ENCODE measurements around the gene CYTH3.
"Not testable (repeated sequence)": the region's sequence is repeated elsewhere in the genome, so short reads cannot be mapped to it uniquely, and the experiment has no call there.

Gene CYTH3

DNA sequence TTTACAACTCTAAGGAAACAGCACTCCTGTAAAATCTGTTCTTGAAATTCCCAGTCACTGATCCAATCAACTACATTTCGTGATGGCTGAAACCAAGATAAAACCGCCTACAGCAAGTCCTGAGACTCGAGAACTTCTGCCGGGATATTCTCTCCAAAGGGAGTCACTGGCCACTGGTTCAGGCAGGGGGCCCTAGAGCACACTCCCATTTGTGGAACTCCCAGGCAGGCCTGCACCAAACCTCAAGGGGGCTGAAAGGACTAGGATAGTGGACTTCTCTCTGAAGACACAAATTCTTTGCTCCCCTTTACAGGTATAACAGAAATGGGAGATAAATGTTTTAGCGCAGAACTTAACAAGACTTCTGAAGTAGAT lies 16.3 kb downstream of the CYTH3 start:
- DNase-seq = no peak

DNA sequence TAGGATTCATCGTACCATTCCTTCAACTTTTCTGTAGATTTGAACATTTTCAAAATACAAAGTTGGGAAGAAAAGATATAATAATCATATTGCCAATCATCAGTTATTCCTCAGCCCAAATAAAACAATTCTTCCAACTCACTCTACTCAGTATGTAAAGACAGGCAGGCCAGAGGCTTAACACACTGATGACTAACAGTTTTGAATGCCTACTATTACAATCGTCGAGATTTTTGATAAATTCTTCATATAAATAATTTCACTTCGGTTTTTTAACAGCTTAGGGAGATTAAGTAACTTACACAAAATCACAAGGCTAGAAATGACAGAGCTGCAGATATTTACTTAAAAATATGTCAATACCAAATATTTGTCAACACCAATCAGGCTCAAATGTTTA lies 17.6 kb downstream of the CYTH3 start:
- DNase-seq = no peak

DNA sequence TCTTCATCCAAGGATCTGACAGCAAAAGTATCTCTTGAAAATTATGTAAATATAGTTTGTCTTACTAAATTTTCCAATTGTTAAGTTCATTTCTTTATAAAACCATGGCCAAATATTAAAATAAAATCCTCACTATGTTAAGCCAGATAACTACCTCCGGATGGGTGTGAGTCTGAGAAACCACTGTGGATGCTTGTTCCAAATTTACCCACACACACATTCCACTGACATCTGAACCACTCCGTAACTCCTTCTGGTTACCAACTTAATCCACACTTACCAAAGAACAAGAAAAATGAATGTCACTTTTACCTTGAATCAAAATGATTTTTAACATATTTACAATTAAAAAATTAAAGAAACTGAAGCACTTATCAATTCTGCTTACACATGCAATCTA lies 19.7 kb downstream of the CYTH3 start:
- no peak for DNase-seq

DNA sequence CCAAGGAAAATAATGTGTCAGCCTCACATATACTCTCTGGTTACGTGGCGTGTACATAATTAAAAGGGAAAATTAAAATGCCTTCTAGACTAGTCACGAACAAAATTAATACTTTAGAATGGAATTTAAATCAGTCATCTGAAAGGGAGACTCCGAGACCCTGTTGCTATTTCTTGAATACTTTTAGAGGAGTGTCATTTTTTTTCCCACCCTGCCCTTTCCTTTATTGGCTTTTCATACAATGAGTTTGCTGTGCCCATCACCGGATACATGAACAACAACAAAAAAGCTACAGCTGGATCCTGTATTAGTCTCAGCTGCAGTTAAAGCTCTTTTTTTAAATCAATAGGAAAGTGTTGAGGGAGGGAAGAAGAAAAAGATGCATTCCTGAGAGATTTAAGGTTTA lies 20.1 kb downstream of the CYTH3 start:
- DNase-seq = no peak

DNA sequence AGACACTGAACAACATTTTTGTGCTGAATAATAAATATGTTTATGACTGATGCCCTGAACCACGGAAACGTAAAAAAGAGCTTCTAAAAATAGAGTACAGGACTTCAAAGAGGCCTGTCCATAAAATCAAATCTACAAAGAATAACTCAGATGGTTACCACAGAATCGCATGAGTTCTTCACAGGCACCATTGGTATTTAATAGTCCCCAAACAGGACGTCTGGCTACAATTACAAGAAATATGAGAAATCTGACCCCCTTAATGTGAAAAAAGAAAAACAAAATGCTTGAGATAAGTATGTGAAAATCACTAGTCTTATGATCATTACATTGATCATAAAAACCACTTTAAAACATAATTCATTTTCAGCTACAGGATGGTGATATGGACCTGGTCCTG lies 20.8 kb downstream of the CYTH3 start:
- no peak for DNase-seq

DNA sequence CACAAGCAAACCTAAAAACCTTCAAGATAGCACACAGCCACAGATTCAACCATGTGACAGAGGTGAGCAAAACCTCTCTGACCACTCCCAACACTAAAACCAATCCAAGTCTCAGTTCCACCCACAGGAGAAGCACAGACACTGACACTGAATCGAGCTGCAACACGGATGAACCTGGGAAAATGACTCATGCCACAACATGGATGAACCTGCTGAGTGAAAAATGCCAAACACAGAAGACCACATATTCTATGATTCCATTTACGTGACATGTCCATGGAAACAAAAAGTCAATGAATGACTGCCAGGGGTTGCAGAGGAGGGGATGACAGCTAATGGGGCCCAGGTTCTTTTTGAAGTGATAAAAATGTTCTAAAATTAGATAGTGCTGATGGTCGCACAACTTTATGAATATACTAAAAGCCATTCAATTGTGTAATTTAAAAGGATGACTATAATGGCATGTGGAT lies 22.0 kb downstream of the CYTH3 start:
- DNase-seq = no peak

DNA sequence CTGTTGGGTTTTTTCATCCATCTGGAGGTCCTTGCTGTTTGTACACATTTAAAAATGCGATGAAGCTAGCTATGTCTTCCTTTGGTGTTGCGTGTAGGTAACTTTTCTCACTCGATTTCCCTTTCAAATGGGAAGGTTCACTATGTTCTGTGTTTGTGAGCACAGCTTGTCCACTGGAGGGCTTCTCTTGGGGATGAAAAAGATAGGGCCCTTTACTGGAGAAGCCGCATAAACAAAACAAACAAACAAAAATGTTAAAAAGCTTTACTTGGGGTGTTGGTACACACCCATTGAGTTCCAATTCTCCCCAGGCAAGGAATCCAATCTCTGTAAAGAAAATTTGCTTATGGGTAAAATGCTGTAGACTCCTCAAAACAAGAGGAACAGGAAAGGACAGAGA lies 23.4 kb downstream of the CYTH3 start:
- no peak for DNase-seq

DNA sequence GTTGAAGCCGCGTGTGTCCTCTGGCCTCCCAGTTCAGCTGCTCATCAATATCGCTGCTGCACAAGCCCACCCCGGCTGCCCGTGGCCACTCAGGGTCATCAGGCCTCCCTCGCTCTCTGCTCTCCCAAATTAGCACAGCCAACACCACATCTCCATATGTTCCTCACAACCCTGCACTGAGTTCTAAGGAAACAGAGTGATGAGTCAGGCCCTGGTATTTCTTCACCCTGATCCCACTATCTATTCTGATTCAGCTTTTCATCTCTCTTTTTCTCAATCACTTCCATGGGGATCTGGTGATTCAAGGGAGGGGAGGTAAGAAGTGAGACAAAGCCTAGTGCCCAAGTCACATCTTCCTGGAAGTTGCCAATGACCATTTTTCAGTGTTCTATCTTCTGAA lies 23.8 kb downstream of the CYTH3 start:
- DNase-seq = no peak

DNA sequence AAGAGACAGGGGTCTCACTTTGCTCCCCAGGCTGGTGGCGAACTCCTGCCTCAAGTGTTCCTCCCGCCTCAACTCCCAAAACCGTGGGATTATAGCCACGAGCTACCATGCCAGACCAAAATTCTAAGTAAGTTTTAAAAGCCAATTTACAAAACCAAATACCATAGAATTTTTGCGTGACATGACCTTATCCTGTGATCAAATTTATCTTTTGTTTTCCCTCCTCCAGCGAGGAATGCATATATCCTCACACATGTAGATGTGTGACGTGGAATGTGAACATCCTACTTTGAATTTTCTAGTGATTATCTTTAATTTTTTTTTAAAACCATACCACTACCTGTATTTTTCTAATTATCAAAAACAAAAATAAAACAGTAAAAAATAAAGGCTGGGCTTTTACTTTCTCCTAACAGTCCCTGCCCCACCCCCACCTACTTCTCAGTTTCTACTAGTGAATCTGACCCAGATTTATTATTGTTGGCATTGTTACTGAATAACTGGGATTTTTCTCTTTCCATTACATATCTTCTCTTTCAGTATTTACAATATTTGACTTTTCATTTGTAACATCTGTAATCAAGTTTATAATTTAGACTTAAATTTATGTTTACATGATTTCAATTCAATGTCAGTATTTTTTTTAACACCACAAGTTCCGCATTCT lies 26.0 kb downstream of the CYTH3 start:
- no peak for DNase-seq

DNA sequence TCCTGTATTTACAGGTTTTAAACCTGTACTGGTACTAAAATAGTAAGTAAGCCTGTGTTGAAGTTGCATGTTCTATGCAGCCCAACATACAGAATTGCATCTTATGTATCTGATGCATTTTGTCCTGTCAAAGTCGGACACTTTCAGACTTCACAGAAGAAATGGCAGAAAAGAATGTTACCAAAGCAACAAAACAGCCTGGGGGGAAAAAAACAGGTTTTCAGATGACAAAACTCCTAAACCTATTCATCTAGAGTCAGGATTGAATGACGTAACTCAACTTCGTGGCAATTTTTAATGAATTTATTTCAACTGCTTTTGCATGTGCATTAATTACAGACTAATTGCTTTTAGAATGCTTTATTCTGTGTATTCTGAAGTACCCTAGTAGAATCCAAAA lies 28.4 kb downstream of the CYTH3 start:
- DNase-seq = no peak

DNA sequence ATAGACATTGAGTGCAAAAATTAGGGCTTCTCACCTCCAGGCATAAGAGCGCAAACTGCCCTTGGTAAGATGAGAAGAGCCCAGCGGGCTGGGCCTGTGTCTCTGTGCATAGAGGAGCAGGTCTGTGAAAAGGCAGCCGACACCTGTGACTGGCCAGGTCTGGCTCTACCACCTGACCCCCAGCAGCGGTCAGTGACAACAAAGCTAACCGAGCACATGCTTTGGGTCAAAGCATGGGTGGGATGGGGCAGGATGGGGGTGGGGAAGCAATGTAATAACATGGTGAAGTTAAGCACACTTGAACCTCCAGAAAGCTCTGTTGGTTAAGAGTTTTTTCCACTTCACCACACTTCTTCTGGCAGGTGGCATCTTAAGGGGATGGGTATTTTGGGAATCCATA lies 29.3 kb downstream of the CYTH3 start:
- DNase-seq = no peak

DNA sequence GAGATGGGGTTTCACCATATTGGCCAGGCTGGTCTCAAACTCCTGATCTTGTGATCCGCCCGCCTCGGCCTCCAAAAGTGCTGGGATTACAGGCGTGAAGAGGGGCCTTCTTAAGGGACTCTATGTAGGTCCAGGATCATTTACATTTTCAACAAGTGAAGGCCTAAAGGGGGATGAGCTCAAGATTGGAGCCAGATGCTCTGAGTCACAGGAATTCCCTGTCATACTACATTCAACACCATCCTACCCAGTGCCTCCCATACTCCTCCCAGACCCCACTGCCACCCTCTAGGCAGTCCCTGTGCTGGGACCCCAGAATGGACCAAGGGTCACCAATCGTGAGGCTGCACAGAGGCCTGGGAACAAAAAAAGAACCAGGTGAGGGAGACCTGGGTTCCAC lies 29.9 kb downstream of the CYTH3 start:
- DNase-seq = no peak

DNA sequence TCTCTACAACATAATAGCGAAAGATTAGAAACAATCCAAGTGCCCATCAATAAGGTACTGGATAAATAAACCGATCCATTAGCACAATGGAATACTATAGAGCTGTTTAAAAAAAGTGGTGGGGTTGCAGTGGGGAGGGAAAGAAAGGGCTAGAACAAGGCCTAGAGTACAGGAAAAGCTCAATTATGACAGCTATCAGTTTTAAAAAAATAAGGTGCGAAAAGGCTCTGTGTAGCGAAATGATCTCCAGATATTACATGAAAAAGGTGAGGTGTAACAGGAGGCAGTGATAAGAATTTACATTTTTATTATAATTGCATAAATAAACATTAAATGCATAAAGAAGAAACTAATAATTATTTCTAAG lies 30.8 kb downstream of the CYTH3 start:
- DNase-seq = no peak

DNA sequence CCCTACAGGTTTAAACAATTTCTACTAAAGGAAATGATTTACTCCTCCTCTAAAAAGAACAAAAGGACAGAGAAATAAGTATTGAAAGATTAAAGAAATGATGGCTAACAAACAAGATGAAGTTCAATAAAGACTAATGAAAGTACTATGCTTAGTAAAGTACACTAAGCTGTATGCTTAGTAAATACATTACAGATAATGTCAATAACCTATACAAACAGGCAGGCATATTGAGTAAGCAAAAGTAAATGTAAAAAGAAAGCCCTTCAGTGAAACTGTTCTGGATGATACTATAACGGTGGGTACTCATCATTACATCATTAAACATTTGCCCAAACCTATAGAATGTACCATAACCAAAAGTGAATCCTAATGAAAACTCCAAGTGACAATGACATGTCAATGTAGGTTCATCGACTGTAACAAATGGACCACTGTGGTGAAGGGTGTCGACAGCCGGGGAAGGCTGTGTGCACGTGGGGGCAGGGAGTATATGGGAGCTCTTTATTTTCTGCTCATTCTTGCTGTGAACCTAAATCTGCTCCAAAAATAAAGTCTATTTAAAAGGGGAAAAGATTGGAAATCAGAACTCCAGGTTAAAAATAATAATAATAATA lies 34.0 kb downstream of the CYTH3 start:
- DNase-seq = no peak

DNA sequence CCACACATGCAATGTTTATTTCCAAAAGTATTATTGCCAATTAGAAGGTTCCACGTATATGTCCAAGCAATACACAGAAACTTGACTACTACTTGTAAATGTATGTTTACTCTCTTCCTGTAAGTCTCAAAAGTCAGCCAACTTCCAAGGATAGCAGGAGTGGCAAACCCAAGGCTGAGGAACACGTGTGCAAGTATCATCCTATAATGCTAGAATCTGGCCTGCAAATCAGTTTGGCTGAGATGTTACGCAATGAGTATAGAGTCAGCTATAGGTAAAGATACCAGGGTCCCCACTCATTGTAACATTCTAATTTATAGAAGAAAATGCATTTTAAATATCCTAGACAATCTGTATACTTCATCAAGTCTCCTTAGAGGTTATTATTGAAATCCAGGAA lies 34.7 kb downstream of the CYTH3 start:
- no peak for DNase-seq

DNA sequence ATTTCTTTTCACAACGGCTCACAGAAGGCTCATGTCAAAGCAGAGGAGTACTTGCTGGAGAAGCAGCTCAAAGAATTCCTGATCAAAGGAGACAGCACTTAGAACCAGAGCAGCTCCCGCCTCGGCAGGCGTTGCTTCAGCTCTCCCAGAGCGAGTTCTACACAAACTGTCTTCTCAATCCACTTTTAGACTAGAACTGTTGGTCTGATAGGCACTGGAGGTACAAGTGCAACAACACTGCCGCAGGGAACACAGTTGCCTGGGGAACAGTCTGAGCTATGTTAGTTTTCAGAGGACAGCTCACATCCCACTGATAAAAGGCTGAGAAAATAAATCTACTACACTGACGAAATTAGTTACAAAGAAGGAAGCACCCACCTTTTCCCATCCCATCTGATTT lies 35.4 kb downstream of the CYTH3 start:
- DNase-seq = no peak

DNA sequence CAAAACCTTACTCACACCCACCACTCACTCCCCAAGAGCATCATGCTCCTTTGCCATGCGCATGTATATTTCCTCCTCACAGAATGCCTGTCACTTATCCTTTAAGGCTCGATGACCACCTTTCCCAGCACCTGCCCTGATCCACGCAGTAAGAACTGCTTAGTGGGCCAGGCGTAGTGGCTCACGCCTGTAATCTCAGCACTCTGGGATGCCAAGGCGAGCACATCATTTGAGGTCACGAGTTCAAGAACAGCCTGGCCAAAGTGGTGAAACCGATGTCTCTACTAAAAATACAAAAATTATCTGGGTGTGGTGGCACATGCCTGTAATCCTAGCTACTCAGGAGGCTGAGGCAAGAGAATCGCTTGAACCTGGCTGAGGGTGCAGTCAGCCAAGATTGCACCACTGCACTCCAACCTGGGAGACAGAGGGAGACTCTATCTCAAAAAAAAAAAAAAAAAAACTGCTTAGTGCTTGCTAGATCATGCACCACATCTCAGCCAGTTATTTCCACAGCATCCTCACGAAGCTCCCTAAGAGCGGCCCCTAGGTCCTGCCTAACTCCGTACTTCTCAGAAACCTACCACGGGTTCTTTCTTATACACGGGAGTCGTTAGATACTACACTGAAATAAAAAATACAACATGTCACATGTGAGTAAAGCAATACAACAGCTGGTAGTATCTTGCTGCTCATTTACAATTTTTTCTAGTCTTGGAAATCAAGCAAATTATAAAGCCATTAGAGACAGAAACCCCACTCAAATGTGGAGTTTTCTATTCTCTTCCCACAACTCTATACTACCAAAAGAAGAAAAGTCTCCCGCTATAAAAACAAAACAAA lies 37.2 kb downstream of the CYTH3 start:
- DNase-seq = no peak

DNA sequence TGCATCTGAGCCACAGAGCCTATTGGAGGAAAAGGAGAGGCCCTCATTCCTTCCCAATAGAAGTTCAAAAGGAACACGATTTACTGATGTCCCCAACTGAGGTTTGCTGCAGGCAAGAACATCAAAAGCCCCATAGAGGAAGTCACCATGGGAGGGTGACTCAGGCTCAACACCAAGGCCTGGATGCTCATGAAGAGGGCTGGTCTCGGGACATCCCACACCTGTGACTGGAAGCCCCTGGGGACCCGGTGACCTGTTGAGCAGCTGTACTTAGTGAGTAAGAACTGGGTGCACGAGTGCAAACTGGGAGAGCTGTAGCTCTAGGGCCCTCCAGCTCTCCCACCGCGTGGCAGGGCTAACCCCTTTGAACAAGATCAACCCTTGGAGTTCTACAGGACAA lies 38.0 kb downstream of the CYTH3 start:
- no peak for DNase-seq

DNA sequence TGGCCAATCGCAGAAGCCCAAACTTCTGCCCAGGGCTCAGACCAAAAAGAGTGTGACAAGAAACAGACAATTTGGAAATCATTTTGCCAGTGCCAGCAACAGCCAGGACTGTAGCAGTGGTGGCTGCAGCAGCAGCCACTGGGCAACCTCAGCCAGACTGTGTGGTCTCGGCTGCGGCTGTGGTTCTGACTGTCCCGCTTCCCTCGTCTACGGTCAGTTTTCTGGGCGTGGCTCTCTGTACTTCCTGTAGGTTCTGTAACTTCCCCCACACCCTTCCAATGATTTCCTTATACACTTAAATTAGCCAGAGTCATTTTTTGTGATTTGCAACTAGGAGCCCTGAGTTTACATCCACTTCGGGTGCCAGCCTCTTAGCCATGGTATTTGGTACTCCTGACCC lies 39.9 kb downstream of the CYTH3 start:
- peak; percentile 29 for DNase-seq

DNA sequence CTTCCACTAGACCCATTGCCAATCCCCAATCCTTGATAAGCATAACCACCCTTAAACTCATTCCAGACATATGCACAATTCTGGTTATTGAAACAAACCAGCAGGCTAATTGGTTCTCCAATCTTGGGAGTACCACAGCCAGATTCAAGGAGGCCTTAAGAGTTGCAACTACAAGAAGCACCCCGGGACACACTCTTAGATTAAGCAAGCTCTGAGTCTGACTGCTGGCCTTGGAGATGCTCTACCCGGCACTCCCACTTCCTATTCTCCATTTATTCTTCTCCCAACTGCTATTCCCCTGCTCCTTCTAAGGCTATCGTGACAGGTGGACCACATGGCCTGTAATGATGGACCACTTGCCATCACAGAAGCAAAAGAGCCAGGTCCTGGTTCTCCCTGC lies 40.3 kb downstream of the CYTH3 start:
- no peak for DNase-seq

DNA sequence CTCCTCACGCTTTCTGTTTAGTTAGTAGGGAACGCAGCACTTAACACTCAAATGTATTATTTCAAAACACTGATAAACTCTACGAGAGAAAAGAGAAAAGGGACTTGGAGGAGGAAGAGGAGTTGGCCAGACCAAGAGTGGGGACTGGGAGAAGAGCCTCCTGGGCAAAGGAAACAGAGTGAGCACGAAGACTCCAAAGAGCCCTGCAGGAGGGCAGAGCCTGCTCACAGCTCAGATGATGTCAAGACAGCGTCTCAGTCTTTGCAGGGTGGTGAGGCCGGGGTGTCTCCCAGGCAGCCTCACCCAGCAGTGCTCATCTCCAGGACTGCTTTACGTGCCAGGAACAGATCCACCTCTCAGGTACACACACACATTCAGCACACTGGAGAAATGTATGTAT lies 41.2 kb downstream of the CYTH3 start:
- no peak for DNase-seq

DNA sequence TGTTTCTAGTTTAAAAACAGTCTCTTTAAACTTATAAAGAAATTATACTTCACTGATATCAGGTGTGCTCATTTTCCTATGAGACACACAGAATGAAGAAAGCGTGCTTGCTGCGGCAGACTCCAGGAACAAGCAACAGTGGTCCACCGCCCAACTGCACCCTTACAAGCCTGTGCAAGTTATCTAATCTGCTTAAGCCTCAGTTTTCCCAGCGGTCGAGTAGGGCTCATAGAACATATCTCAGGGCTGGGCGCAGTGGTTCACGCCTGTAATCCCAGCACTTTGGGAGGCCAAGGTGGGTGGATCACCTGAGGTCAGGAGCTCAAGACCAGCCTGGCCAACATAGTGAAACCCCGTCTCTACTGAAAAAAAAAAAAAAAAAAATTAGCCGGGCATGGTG lies 43.1 kb downstream of the CYTH3 start:
- not testable (repeated sequence) for DNase-seq

DNA sequence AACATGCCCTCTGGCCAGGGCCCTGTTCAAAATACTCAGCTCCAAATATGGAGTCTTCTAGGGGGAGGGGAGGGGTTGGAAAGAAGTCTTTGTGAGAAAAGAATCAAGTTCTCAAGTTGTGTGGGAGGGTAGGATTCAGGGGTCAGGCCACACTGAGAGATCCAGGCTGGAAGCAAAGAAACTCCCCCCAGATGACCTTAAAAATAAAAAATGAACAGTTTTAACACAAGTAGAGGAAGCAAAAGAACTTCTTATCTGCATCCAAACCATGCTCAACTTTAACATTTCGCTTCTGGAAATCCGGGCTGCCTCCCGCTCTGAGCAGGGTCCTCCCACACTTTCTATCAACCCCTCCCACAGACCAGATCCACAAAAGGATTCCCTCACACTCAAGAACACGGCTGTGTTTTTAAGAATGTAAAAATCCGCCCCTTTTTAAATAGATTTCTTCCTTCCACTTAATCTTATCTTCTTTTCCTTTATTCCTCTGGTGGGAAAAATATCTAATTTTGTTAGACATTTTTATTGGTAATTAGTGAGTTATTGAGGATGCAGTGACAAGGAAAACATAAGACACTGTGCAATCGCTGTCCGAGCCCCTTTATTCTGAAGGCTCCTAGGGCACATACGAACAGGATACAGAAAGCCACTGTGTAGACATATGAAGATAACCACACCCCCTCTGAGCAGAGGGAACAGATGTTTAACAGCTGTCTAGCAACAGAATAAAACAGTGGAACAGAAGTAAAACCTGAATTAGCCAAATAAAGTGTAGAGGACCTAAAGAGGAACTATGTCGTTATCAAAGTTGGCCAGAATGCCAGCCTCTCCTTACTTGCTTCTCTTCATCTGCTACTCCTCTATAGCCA lies 43.8 kb downstream of the CYTH3 start:
- peak; percentile 6 for DNase-seq

Measured in CD4-positive, alpha-beta T cell treated with Interleukin-10 for 1 hour (primary cell).